Gastroesophageal sphincter (tissue), 3 donors: ENCODE results near the gene MIGA1.

Experiments used
- EP300 ChIP-seq: sonication (generic); formaldehyde crosslinking; IDR thresholded peaks from one replicate; pipeline ENCODE4 v1.6.1; 2017; ENCODE audit warnings: antibody characterized with exemption, mild to moderate bottlenecking
- TF ChIP-seq, protein P1 (sequence below), 4 experiments: fragments of 200-600 bp in 2 of 4; fragments of 450-650 bp in 2 of 4; sonication (generic) in 1 of 4; IDR thresholded peaks; one replicate each; pipeline ENCODE4 v1.5.1; 2017 to 2019; ENCODE audit warnings: antibody characterized with exemption in 4 of 4, mild to moderate bottlenecking in 2 of 4, moderate library complexity in 2 of 4

DNA sequence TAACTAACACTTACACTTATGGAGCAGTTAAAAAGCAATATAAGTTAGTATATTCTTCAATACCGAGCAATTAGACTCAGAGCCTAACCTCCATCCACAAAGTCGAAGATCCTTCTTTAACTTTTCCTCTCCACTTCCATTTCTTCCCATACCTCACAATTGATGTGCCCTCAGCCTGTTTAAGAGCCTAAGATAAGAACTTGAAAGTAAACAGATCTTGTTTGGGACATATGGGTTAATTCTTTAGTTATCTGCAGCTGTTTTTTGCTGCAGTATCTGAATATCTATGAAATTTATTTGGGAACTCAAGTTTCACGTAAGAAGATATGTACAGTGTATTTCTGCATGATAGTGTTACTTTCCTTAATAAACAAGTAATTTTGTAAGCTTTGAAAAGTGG is 51.5 kb downstream of the MIGA1 start:
- TF ChIP-seq, protein P1, sequence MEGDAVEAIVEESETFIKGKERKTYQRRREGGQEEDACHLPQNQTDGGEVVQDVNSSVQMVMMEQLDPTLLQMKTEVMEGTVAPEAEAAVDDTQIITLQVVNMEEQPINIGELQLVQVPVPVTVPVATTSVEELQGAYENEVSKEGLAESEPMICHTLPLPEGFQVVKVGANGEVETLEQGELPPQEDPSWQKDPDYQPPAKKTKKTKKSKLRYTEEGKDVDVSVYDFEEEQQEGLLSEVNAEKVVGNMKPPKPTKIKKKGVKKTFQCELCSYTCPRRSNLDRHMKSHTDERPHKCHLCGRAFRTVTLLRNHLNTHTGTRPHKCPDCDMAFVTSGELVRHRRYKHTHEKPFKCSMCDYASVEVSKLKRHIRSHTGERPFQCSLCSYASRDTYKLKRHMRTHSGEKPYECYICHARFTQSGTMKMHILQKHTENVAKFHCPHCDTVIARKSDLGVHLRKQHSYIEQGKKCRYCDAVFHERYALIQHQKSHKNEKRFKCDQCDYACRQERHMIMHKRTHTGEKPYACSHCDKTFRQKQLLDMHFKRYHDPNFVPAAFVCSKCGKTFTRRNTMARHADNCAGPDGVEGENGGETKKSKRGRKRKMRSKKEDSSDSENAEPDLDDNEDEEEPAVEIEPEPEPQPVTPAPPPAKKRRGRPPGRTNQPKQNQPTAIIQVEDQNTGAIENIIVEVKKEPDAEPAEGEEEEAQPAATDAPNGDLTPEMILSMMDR (IDR thresholded peaks at IDR 0.05): no peak
- no peak for TF ChIP-seq EP300
